Left lung (tissue), 10 donors: ENCODE results near the gene VTI1A. TPM values are rescaled to one million over a fixed set of nuclear protein-coding genes. Genes with fewer than 3 reads are reported as not detected.
"Not testable (repeated sequence)": the region's sequence is repeated elsewhere in the genome, so short reads cannot be mapped to it uniquely, and the experiment has no call there.

Experiments
- ATAC-seq: fragments of 200-7000 bp; cut with Tn5 transposase; one replicate; pipeline ENCODE4 v1.9.1; 2020; ENCODE audit warnings: moderate library complexity
- DNase-seq, 4 donors: peaks; one replicate each; pipeline ENCODE4 v3.0.0-alpha.2; 2013 to 2020
- H3K27ac ChIP-seq, 2 donors: fragments of 200-600 bp; sonication (generic) in 1 of 2; one replicate each; pipeline versions ENCODE4 v1.5.0 to v1.8.0; 2020 to 2021
- H3K27me3 ChIP-seq, 2 donors: fragments of 200-600 bp; sonication (generic) in 1 of 2; one replicate each; pipeline versions ENCODE4 v1.5.0 to v1.8.0; 2020 to 2021
- H3K36me3 ChIP-seq, 2 donors: fragments of 200-600 bp; sonication (generic) in 1 of 2; one replicate each; pipeline versions ENCODE4 v1.5.0 to v1.8.0; 2020 to 2021
- H3K4me1 ChIP-seq, 2 donors: fragments of 200-600 bp; one replicate each; pipeline ENCODE4 v1.8.0; 2021
- H3K4me3 ChIP-seq, 2 donors: fragments of 200-600 bp; sonication (generic) in 1 of 2; one replicate each; pipeline versions ENCODE4 v1.5.0 to v1.8.0; 2020 to 2021; ENCODE audit warnings: mild to moderate bottlenecking in 1 of 2
- H3K9me3 ChIP-seq, 2 donors: fragments of 200-600 bp; sonication (generic) in 1 of 2; one replicate each; pipeline versions ENCODE4 v1.5.0 to v1.8.0; 2020 to 2021
- intact Hi-C, 2 donors: fragments of 100-400 bp; cut with DNase I; formaldehyde crosslinking; loops; one replicate each; pipeline versions ENCODE4 v1.11.2 to v1.14.2; 2022
- polyA plus RNA-seq, 6 donors: library from polyadenylated mRNA; unstranded; fragments of 120-200 nt; gene quantifications; one replicate each; pipeline ENCODE4 v1.2.1, GENCODE V29; 2013; ENCODE audit not compliant: insufficient read length in 6 of 6
- total RNA-seq, 2 donors: library from RNA; stranded (reverse); fragmentation: NEBNext Ultra II Directional; extraction: Animal tissue kit (Norgen Biotek cat#: 25700); gene quantifications; one replicate each; pipeline ENCODE4 v1.2.1, GENCODE V29; 2021
- TF ChIP-seq, protein P1 (sequence below), 2 donors: fragments of 200-600 bp; sonication (generic) in 1 of 2; IDR thresholded peaks; one replicate each; pipeline versions ENCODE4 v1.5.0 to v1.8.0; 2021; ENCODE audit warnings: antibody characterized with exemption in 2 of 2
- donor health status: DM: no; HTN: yes; CAD: no.
- donor health status: DM: no; HTN: no; CAD: no.

Gene VTI1A
- total and polyA plus RNA-seq, 8 donors: 13.6 to 39.0 (median 17.7) TPM

DNA sequence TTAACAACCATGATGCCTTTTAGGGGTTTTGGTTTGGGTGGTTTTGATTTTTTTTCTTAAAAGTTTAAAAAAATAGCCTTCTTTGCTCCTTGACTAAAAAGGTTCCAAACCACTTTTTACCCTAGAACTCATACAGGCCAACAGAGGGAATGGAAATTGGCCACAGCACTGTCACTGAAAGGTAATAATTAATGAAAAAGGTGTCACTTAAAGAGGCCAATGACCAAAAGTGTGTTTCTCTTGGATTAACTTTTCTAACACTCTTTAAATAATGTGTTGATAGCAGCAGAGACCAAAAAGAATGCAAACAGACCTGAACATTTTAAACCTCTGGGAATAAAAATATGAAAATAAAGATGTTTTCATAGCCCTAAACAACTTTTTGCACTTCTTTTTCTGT is 282.0 kb downstream of the VTI1A start:
- no peak overlapping the region for H3K4me3 ChIP-seq
- no peaks in the 10 kb centered on the region for H3K27me3 ChIP-seq
- no peak overlapping the region for H3K27ac ChIP-seq
- DNase-seq: no peak
- TF ChIP-seq, protein P1, sequence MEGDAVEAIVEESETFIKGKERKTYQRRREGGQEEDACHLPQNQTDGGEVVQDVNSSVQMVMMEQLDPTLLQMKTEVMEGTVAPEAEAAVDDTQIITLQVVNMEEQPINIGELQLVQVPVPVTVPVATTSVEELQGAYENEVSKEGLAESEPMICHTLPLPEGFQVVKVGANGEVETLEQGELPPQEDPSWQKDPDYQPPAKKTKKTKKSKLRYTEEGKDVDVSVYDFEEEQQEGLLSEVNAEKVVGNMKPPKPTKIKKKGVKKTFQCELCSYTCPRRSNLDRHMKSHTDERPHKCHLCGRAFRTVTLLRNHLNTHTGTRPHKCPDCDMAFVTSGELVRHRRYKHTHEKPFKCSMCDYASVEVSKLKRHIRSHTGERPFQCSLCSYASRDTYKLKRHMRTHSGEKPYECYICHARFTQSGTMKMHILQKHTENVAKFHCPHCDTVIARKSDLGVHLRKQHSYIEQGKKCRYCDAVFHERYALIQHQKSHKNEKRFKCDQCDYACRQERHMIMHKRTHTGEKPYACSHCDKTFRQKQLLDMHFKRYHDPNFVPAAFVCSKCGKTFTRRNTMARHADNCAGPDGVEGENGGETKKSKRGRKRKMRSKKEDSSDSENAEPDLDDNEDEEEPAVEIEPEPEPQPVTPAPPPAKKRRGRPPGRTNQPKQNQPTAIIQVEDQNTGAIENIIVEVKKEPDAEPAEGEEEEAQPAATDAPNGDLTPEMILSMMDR (IDR thresholded peaks at IDR 0.05): no peak
- no peaks in the 10 kb centered on the region for H3K4me1 ChIP-seq
- no peak for ATAC-seq
- intact Hi-C loops: loop anchor here in 1 of 2 donors (10.0 kb wide), 1 partner anchor 396 kb away; no protein-coding TSS in a partner anchor
- no peaks in the 10 kb centered on the region for H3K9me3 ChIP-seq
- H3K36me3 ChIP-seq: peaks cover 0 to 8% of the 10 kb centered on the region in 2 donors

DNA sequence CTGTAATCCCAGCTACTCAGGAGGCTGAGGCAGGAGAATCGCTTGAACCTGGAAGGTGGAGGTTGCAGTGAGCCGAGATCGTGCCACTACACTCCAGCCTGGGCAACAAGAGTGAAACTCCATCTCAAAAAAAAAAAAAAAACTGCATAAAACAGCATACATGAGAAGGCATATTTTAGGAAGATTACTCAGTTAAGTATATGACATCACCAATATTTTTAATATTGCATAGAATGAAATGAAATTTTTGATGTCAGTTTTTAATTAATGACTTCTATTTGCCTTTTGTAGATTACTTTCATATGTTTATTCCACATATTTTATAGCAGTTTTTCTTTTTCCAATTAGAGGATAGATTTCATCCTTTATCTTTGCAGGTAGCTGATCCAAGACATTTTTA is 284.4 kb downstream of the VTI1A start:
- intact Hi-C loops, H3K27me3 ChIP-seq, H3K9me3 ChIP-seq, H3K4me1 ChIP-seq, H3K4me3 ChIP-seq, H3K36me3 ChIP-seq, DNase-seq, ATAC-seq, H3K27ac ChIP-seq: not testable (repeated sequence)

DNA sequence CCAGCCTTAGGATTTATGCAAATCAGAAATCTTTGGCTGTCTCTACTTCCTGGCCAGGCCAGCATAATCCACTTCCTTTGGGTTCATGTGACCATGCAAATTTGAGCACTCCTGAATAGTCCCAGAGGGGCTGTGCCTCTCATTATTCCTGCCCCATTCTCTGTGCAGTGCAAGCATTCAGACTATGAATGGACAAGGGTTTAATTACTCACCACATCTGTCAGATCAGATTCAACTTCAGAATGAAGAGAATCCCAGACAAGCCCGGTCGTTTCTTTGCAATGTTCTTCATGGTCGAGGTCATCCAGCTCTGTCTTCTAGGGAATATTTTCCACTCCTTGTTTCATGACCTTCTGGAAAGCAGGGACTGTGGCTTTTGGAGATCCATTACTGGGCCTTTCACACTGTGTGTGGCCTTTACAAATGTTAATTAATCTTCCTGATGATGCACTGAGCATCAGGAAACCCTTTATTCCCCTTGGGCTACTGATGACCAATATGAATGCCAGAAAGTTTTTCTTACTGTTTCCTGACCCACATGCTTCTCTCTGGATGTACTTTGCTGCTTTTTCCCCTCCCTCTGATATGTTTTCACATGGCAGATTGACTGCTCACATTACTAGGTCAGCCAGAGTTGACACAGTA is 285.4 kb downstream of the VTI1A start:
- TF ChIP-seq, protein P1 (IDR thresholded peaks at IDR 0.05): no peak
- Histone ChIP-seq H3K27ac (no peak overlapping the region), H3K9me3 (no peaks in the 10 kb centered on the region), H3K4me3 (no peak overlapping the region), H3K27me3 (no peaks in the 10 kb centered on the region), H3K36me3 (peaks cover 0 to 5% of the 10 kb centered on the region in 2 donors), H3K4me1 (no peaks in the 10 kb centered on the region)
- DNase-seq (no peak), ATAC-seq (no peak)
- intact Hi-C loops: no loop called here

DNA sequence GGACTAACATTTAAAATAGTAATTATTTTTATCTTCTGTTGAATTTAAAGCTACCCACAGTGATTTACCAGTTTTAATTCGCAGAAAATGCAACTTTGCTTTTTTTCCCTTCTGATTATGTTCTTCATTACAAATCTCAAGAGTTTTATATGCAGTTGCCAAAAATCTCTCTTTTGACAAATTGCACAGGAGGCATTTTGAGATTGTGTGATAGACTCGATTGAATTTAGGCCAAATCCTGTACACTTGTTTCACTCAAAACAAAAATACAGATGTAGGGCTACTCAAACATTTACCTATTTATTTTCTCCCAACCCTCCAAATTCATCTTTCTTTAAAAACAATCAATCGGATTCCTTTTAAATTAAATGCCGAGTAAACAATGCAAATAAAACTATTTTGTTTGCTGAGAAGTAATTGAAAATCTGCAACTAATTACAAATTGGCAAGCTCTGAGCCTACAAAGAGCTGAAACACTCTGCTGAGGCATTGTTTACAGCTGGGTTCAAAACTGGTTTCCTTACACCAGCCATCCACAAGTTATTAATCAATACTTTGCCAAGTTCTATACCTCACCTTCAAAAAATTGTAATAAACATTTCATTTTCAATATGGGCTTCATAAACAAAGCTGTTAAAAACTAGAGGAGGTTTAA is 288.2 kb downstream of the VTI1A start:
- ATAC-seq (no peak), DNase-seq (no peak)
- no peaks in the 10 kb centered on the region for H3K4me1 ChIP-seq
- H3K9me3 ChIP-seq: no peaks in the 10 kb centered on the region
- H3K27ac ChIP-seq: no peak overlapping the region
- no peaks in the 10 kb centered on the region for H3K27me3 ChIP-seq
- TF ChIP-seq, protein P1 (IDR thresholded peaks at IDR 0.05): no peak
- intact Hi-C loops: no loop called here
- H3K36me3 ChIP-seq: no peaks in the 10 kb centered on the region
- H3K4me3 ChIP-seq: no peak overlapping the region

DNA sequence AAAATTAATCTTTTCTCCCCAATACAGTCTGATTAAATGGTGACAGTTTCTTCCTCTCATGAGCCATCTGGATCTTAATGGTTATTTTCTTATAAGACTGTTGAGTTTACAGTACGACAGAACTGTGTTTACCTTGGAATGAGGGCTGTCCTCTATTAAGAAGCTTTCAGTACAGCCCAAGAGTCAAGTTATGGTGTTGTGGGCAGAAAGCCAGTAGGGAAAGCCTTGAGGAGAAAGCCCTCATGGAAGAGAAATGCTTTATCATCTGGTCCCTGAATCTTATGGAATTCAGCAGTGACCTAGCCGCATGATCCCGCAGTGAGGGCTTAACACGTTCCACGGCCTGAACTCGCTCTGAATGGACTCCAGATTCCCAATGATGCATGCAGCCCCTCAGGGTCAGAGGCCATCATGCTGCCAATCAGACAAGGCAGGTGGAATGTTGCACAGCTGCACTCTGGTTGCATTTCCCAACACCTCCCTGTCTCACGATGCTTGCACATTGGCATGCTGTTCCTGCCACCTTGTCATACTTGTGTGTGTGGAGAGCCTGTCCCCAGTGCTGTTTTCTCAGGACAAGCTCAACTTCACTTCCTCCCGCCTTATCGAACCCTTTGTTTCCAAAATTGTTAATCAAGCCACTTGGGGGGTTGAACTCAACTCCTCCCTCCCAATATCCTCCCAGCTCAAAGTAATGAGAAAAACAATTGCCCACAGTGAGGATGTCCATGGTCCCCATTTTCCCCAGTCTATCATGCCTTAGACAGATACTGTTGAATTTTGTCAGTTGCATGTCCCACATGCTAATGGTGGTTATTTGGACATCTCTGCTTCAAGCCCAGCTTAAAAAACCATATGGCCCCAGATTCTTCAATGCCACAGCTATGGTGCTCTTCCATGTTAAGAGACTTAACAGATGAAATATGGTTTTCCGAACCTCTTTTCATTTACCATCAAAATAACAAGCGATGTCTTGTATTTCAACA is 291.9 kb downstream of the VTI1A start:
- intact Hi-C loops: no loop called here
- Histone ChIP-seq H3K4me3 (no peak overlapping the region), H3K9me3 (no peaks in the 10 kb centered on the region), H3K27me3 (no peaks in the 10 kb centered on the region), H3K36me3 (no peaks in the 10 kb centered on the region), H3K4me1 (peaks cover 5 to 10% of the 10 kb centered on the region in 2 donors), H3K27ac (no peak overlapping the region)
- TF ChIP-seq, protein P1 (IDR thresholded peaks at IDR 0.05): no peak
- DNase-seq: no peak
- ATAC-seq: no peak
